HG02938 (cell line): Measurements from ENCODE around the gene PRPH.
"Not testable (repeated sequence)": the region's sequence is repeated elsewhere in the genome, so short reads cannot be mapped to it uniquely, and the experiment has no call there.

Source experiments
- ATAC-seq: cut with Tn5 transposase; IDR thresholded peaks from one replicate; pipeline ENCODE4 v1.9.1; 2021; ENCODE audit warnings: mild to moderate bottlenecking, moderate library complexity; ENCODE audit not compliant: unreplicated experiment

PRPH gene

DNA sequence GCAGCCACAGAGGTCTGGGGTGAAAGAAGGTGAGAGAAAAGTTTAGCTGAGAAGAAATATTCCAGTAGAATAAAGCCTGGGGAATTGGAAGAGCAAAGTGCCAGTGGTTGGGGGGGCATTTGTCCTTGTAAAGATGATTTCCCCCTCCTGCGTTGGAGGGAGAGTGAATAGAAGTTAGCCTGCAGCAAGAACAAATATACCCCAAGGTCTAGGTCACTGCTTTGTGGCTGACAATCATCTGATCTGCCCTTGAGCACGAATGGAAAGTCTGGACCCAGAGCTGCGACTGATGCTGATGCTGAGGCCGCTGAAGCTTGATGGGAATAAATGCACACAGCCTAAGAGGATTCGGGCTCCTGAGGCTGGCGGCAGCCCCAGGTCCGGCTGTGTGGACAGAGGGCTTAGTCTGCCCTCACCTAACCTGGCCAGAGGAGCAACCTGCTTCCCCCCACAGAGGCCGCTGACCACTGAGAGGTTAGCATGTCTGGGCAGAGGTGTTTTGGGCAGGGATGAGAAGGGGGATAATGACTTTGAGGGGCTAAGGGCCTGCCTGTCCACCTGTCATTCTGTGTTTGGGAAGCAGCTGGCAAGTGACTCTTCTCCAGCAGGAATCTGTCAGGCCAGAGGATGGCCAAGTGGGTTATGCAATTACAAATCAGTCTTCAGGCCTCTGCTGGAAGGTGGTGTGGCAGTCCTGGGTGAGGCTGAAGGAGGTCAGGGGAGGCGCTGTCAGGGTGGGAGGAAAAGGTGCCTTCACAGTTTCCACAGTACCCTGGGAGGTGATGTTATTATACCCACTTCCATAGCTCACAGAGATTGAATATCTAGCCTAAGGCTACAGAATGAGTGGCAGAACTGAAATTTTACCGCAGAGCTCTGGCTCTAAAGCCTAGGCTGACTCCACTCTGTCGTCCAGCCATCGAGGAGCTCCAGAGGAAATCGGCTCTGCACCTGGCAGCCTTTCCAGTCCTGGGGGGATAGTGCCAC lies 18.4 kb upstream of the PRPH start:
- no peak for ATAC-seq

DNA sequence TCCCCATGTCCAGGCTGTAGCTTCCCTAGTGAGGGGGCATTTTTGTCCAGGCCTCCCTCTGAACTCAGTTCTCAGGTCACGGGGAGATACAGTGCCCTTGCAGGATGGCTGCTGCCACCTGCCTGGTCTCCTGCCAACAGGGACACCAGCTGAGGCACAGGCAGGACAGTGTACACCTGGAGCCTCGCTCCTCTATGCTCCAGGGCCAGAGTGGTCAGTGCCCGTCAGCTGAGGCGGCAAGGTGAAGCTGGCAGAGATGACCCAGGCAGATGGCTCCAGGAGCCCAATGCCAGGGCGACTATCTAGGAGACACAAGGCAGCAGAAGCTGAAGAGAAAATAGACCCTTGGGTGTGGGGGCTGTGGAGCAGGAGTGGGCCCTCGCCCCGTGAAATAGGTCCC lies 17.5 kb upstream of the PRPH start:
- no peak for ATAC-seq

DNA sequence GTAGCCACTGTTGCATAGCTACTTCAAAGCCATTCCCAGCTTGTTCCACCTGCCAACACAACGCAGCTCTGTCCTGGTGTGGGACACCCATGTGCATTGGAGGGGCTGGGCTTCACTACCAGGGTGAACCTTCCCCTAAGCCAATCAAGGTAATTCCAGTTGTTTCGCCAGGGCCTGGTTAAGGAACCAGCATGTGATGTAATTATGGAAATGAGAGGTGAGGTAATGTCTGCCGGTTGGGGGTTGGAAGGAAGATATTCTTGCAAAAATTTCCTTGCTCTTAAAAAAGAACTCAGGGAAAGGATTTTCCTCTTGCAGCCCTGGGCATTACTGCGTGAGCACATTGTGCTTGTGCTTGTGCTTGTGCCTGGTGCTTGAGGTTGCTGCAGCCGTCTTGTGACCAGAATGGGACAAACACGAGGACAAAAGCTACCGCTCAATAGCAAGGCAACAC lies 15.2 kb upstream of the PRPH start:
- ATAC-seq, result no peak

DNA sequence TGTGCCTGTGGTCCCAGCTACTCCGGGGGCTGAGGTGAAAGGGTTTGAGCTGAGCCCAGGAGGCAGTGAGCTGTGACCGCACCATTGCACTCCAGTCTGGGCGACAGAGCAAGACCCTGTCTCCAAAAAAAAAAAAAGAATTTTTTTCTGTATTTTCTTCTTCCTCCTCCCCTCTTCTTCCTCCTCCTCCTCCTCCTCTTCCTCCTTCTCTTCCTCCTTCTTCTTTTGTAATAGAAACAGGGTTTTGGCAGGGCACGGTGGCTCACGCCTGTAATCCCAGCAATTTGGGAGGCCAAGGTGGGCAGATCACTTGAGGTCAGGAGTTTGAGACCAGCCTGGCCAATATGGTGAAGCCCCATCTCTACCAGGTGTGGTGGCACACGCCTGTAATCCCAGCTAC lies 14.4 kb upstream of the PRPH start:
- not testable (repeated sequence) for ATAC-seq

DNA sequence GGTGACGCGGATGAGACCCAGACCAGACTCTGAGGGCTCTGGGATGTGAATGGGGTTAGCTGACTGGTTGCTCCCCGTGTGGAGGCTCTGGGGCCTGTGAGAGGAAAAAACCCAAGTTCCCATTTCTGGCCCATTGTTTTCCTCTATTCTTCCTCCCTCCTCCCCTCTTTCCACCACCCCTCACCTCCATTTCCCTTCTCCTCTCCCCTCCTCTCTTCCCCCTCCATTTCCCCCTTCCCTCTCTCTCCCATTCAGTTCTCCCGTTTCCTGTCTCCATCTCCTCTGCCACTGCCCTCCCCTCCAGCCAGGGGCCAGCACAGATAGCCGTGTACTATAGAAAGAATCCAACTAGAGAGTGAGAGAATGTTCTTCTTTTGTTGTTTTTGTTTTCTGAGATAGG lies 12.6 kb upstream of the PRPH start:
- ATAC-seq, result no peak

DNA sequence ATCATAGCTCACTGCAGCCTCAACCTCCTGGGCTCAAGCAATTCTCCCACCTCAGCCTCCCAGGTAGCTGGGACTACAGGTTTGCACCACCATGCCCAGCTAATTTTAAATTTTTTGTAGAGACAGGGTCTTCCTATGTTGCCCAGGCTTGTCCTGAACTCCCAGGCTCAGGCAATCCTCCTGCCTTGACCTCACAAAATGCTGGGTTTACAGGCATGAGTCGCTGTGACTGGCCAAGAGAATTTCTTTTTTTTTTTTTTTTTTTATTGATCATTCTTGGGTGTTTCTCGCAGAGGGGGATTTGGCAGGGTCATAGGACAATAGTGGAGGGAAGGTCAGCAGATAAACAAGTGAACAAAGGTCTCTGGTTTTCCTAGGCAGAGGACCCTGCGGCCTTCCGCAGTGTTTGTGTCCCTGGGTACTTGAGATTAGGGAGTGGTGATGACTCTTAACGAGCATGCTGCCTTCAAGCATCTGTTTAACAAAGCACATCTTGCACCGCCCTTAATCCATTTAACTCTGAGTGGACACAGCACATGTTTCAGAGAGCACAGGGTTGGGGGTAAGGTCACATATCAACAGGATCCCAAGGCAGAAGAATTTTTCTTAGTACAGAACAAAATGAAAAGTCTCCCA lies 12.1 kb upstream of the PRPH start:
- not testable (repeated sequence) for ATAC-seq

DNA sequence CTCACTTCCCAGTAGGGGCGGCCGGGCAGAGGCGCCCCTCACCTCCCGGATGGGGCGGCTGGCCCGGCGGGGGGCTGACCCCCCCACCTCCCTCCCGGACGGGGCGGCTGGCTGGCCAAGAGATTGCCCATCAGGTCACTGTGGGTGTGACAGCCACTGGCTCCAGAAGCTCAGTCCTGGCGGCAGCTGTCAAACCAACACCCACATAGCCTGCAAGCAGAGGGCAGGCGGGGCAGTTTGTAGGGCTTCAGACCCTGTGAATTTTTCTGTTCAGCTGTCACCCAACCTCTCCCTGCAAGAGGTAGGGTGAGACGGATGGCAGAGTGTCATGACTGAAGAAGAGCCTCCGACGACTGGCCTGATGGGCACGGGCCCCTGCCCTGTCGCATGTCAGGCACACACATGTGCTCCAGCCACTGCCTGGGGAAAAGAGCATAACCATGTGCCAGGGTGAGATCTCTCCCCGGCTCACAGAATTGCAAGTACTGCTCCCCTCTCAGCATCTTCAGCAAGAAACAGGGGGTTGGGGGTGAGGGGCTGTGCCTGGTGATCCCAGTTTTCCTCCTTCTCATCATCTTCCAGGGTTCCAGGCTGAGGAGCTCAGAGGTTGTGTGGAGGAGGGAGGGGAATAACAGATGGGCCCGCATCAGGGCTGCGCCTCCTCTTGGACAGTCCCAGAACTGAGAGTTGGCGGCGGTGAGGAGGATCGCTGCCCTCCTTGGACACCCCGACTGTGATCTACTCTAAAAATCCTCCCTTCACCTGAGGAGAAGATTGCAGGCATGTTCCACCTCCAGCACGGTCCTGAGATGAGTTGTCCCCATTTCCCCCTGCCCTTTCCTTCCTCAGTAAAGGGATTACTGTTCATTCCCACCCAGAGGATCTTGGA lies 11.2 kb upstream of the PRPH start:
- no peak for ATAC-seq

DNA sequence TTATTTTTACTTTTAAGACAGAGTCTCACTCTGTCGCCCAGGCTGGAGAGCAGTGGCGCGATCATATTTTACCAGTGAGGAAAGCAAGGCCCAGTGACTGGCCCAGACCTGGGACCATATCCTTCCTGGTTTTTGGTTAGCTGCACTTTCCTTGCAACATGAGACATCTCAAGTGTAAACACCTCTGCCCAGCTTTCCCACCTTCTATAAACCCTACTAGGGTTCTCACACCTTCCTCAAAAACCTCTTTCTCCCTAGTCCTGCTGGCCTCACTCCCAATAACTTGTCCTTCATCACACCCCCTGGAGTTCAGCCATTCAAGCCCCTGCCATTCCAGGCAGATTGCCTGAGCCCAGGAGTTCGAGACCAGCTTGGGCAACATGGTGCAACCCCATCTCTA lies 10.3 kb upstream of the PRPH start:
- ATAC-seq, result no peak

DNA sequence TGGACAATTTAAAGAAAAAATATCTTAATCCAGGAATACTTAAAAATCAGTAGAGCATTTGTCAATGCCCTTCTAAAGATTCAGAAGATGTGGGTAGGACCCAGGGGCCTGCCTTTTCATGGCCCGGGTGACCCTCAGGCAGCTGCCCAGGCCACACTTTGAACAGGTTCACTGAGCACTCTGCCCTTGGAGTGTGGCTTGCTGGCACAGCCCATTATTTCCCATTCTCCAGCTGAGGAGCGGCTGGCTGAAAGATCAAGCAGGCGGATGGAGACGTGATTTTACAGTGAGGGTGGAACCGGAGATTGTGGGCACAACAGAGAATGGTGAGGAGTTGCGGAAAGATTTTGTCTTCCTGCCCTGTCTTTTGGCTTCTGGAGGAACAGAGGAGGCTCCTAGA lies 7.1 kb upstream of the PRPH start:
- ATAC-seq, result no peak

DNA sequence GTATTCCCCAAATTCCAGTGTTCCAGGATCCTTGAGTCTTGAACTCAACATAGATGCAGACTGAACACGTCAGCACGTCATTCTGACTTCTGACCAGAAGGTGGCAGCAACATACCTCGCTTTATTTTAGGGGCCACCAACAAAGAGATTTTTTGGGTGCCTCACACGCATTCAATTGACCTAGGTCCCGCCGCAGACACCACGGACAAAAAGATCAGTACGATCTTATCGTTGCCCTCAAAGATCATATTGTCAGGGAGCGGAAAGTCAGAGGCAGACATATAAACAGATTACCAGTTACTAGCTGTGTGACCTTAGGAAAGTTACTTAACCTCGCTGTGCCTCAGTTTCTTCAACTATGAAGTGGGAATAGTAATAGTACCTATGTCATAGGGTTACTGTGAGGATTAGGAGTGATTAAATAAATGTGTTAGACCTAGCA lies 6.5 kb upstream of the PRPH start:
- no peak for ATAC-seq

DNA sequence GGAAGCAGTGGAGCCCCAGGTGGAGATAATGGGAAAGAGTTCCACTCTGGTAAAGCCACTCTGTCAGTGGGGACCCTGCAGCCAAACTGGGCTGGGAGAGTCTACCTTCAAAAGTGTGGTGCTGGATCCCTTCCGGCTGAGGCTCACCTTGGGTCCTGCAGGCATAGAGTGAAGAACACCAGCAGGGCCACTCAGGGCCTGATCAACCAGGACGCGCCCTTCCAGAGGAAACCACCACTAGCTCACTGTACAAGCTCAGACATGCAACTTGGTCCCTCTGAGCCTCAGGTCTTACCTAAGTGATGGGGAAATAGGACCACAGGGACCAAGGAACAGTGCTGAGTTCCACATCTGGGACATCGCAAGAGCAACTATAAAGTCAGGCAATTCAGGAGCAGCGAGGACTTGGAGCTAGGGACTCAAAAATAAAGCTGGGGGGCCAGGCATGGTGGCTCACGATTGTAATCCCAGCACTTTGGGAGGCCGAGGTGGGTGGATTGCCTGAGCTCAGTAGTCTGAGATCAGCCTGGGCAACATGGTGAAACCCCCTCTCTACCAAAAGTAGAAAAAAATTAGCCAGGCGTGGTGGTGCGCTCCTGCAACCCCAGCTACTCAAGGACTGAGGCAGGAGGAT lies 5.9 kb upstream of the PRPH start:
- ATAC-seq, result no peak

DNA sequence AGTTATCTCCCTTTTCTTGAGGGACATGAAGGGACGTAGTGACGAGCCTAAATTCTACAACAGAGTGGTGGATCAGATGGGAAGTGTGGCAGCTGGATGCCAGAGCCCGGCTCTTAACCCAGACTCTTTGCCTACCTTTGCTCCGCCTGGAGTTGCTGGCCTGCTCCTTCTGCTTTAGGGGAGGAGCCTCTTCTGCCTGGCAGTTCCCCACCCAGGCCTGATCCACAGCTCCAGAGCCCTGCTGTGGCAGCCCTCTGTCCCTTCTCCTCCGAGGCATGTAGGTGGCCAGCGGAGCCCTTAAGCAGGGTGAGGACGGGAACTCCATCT lies 2.3 kb upstream of the PRPH start:
- no peak for ATAC-seq

DNA sequence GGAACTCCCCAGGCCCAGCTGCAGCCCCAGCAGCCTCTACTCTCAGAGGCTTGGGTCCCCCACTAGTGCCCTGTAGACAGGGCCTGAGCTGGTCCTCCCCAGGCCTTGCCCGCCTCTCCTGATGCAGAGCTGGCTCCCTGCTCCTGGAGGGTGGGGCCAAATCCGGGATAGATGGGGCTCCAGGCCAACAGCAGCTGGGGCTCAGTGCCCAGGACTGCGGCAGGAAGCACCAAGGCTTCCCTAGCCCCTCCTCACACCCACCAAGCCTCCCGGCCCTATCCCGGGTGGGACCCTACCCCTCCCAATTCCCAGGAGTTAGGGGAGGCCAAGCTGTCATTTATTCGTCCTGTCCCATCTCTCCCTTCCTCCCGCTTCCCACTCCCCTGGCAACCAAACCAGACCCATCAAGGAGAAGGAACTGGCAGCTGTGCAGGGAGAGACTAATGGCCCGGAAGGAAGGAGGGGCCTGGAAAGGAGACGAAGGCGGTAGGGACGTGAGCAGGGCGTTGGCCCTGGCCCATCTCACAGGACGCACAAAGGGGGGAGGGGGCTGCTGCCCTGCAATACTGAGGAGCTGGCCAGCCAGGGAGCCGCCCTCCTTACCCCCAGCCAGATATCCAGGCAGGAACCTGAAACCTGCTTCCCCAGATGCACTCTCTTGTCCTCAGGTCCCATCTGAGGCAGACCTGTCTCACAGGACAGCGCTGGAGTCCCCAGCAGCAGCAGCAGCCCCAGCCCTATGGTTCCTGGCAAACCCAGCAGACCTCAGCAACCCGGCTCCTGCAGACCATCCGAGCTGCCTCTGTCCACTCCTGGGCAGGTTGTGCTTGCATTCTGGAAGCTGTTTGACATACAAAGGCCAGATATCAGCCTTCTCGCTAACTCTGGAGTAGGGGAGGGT lies 1.6 kb upstream of the PRPH start:
- ATAC-seq, result no peak

DNA sequence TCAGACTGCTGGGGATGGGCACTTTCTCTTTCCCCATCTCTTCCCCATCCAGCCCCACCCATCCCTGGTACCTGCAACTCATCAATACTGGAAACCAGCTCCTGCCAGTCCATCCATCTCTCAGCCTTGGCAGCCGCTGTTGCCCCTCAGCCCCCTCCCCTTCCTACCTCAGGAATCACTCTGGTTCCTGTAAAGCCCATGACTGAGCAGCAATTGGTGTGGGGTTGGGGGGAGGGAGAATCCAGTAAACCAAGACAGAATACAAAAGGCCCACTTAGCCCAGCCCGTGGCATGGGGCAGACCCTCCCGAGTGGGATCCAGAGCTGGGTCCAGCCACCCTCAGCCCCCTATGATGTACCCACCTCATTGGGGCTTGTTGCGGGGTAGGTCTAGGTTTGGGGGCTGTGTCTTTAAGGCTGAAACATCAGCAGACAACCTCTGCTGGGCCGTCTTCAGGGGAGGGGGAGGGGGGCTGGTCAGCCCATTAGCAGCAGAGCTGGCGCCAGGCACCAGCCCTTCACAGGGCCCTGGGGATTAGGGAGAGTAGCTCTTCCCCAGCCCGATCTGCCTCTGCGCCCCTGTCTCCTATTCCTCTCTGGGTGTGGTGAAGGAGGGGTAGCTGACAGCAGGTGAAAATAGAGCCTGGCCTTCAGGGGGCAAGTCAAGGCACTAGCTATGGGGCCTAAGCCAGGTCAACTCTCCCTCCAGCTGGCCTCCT lies 702 bp upstream of the PRPH start:
- ATAC-seq, result no peak

DNA sequence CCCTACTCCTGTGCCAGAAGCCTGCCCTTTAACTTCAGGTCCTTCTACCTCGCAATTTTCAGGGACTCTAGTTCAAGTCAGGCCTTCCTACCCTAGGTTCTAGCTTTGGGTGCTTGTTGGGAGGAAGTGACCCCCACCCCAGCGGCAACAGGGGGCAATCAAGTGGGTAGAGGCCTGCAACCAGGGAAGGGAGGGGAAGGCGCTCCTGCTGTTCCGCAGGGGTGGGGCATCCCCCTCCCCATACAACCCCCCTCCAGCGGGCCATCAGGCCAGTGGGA lies 204 bp upstream of the PRPH start:
- no peak for ATAC-seq

DNA sequence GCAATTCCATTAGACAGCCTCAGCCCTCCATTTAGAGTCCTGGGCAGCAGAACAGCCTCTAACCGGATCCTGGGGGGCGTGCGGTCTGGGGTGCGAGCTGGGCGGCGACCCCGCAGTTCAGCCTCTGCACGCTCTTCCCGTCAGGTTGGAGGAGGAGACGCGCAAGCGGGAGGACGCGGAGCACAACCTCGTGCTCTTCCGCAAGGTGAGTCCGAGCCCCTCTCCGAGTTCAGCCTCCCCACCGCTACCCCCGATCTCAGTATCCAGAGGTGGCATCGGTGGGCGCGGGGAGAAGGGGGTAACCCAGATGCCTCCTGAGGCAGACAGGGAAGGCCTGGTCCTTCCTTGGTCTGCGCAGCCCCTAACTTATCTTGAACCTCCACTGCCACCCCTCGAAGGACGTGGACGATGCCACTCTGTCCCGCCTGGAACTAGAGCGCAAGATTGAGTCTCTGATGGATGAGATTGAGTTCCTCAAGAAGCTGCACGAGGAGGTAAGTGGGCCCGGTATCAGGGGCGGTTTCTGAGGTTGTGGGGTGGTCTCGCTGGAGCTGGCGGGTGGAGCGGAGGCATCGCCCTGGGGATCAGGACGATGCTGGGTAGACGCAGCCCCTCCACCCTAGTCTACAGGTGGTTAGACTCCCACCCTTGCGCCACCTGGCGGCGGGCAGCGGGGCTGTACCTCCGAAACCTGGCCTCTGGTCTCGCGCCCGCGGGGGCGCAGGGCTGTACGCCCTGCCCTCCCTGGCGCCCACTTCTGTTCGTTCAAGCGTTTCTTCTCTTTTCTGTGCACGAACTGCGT lies 1.3 kb downstream of the PRPH start:
- no peak for ATAC-seq

DNA sequence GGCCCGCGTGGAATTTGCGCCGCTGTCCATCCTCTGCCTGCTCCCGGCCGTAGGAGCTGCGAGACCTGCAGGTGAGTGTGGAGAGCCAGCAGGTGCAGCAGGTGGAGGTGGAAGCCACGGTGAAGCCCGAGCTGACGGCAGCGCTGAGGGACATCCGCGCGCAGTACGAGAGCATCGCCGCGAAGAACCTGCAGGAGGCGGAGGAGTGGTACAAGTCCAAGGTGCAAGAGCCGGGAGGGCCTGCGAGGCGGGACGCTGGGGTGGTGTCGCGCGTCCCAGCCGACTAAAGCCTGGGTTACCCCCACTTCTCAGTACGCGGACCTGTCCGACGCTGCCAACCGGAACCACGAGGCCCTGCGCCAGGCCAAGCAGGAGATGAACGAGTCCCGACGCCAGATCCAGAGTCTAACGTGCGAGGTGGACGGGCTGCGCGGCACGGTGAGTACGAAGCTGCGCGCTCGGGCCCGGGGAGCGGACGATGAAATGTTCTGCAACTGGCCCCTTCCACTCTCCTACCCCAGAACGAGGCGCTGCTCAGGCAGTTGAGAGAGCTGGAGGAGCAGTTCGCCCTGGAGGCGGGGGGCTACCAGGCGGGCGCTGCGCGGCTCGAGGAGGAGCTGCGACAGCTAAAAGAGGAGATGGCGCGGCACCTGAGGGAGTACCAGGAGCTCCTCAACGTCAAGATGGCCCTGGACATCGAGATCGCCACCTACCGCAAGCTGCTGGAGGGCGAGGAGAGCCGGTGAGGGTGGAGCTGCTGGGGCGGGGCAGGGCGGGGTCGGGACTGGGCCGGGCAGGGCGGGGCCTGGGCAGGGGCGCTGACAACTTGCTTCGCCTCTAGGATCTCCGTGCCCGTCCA lies 2.1 kb downstream of the PRPH start:
- no peak for ATAC-seq

DNA sequence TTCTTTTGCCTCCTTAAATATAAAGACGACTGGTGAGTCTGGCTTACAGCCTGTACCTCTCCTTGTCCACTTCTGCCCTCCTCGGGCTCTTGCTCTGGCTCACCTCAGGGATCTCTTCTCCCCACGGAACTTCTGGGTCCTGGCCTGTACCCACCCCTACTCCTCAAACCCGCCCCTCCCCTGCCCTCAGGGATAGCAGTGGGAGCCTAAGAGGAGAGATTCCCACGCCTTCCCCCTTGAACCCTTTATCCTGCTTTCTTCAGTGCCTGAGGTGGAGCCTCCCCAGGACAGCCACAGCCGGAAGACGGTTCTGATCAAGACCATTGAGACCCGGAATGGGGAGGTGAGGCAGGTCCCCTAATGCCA lies 2.7 kb downstream of the PRPH start:
- ATAC-seq, result no peak
